ENCODE data around the gene ZBTB16. TPM values are rescaled to one million over a fixed set of nuclear protein-coding genes. Genes with fewer than 3 reads are reported as not detected.

The ZBTB16 gene
- total and polyA plus RNA-seq, 4 donors = 8.9 to 140 (median 34.5) TPM

- TF ChIP-seq HNF4G (IDR thresholded peaks at IDR 0.05) (no peak), CTCF (IDR thresholded peaks at IDR 0.05; ENCODE audit: low read depth, low read length, missing input control) (no peak), RXRA (IDR thresholded peaks at IDR 0.05) (no peak)
Observed at GRCh38 chr11:114164546-114164945, 105.0 kb downstream of the ZBTB16 start (continued).

GRCh38 chr11:114165326-114166230 is 106.1 kb downstream of the ZBTB16 start:
- H3K9ac ChIP-seq (ENCODE audit: low read depth in 1 of 2, low read length in 2 of 2) = no peak overlapping the region
- peaks cover 33 to 93% (median 74%) of the 10 kb centered on the region in 4 donors for H3K4me1 ChIP-seq (ENCODE audit: control insufficient read depth in 4 of 4, insufficient read depth in 4 of 4, low read length in 3 of 4)
- DNase-seq (ENCODE audit: low spot score) = no peak
- TF ChIP-seq SP1 (IDR thresholded peaks at IDR 0.05) (no peak), FOXA1 (IDR thresholded peaks at IDR 0.05) (no peak), EGR1 (IDR thresholded peaks at IDR 0.05; ENCODE audit: low read depth in 2 of 2) (no peak), MAX (IDR thresholded peaks at IDR 0.05) (no peak), HNF4G (IDR thresholded peaks at IDR 0.05) (no peak), HNF4A (conservative IDR thresholded peaks at IDR 0.05) (no peak), NR2F2 (IDR thresholded peaks at IDR 0.05) (no peak), REST (IDR thresholded peaks at IDR 0.05) (no peak), FOXA2 (IDR thresholded peaks at IDR 0.05) (no peak), ATF3 (IDR thresholded peaks at IDR 0.05) (no peak), CTCF (IDR thresholded peaks at IDR 0.05; ENCODE audit: low read depth, low read length, missing input control) (no peak), GABPA (IDR thresholded peaks at IDR 0.05 in 1 of 2, conservative IDR thresholded peaks at IDR 0.05 in 1 of 2) (no peak), ZBTB33 (IDR thresholded peaks at IDR 0.05) (no peak), RAD21 (IDR thresholded peaks at IDR 0.05) (no peak), YY1 (IDR thresholded peaks at IDR 0.05) (no peak), JUND (IDR thresholded peaks at IDR 0.05) (no peak), TAF1 (conservative IDR thresholded peaks at IDR 0.05) (no peak), RXRA (IDR thresholded peaks at IDR 0.05) (no peak)
- peak overlapping the region; percentile 69 to 85 for H3K27ac ChIP-seq (ENCODE audit: low read depth in 1 of 2, low read length in 2 of 2)
- 93% methylated on average over 7 of the region's 7 CpGs for WGBS
- H3K36me3 ChIP-seq (ENCODE audit: control insufficient read depth in 4 of 4, insufficient read depth in 3 of 4, low read depth in 1 of 4, low read length in 3 of 4) = no peaks in the 10 kb centered on the region
- no peak overlapping the region for H3K4me3 ChIP-seq (ENCODE audit: low read depth in 1 of 3, low read length in 3 of 3)
- H3K9me3 ChIP-seq (ENCODE audit: control insufficient read depth in 4 of 4, low read length in 3 of 4) = no peaks in the 10 kb centered on the region
- no peaks in the 10 kb centered on the region for H3K27me3 ChIP-seq (ENCODE audit: control insufficient read depth in 4 of 4, insufficient read depth in 4 of 4, low read length in 3 of 4)

Data from liver (tissue), 9 donors.